DLD1 (cell line): ENCODE results near the gene P2RX1.

Experiments
- in situ Hi-C: cut with HindIII; loops from 2 replicates; pipeline ENCODE4 v1.10.0; 2017; ENCODE audit warnings: low sequenced_read_pairs

The P2RX1 gene

GRCh38 chr17:3925684-3926485 is 9.6 kb upstream of the P2RX1 start:
- in situ Hi-C loops: no loop called here

- in situ Hi-C loops: no loop called here
Measured at GRCh38 chr17:3924512-3925350, 8.5 kb upstream of the P2RX1 start.

GRCh38 chr17:3923466-3924190 is 7.4 kb upstream of the P2RX1 start:
- in situ Hi-C loops: no loop called here

GRCh38 chr17:3922765-3923164 is 6.5 kb upstream of the P2RX1 start:
- in situ Hi-C loops: no loop called here

GRCh38 chr17:3921502-3922319 is 5.4 kb upstream of the P2RX1 start:
- in situ Hi-C loops: no loop called here

- in situ Hi-C loops: no loop called here
Measured at GRCh38 chr17:3921006-3921405, 4.7 kb upstream of the P2RX1 start.

- in situ Hi-C loops: no loop called here
Measured at GRCh38 chr17:3919123-3919624, 2.9 kb upstream of the P2RX1 start.

- in situ Hi-C loops: no loop called here
Measured at GRCh38 chr17:3918372-3919122, 2.3 kb upstream of the P2RX1 start.

GRCh38 chr17:3917391-3917931 is 1.2 kb upstream of the P2RX1 start:
- in situ Hi-C loops: no loop called here

- in situ Hi-C loops: no loop called here
Measured at GRCh38 chr17:3916825-3917224, 560 bp upstream of the P2RX1 start.

GRCh38 chr17:3915581-3915994 is 677 bp downstream of the P2RX1 start:
- in situ Hi-C loops: no loop called here

GRCh38 chr17:3914312-3914670 is 2.0 kb downstream of the P2RX1 start:
- in situ Hi-C loops: no loop called here

- in situ Hi-C loops: no loop called here
Measured at GRCh38 chr17:3913531-3914311, 2.5 kb downstream of the P2RX1 start.

- in situ Hi-C loops: no loop called here
Measured at GRCh38 chr17:3912827-3913226, 3.4 kb downstream of the P2RX1 start.

GRCh38 chr17:3911271-3912053 is 4.8 kb downstream of the P2RX1 start:
- in situ Hi-C loops: no loop called here

- in situ Hi-C loops: no loop called here
Measured at GRCh38 chr17:3910420-3911270, 5.6 kb downstream of the P2RX1 start.

- in situ Hi-C loops: no loop called here
Measured at GRCh38 chr17:3909257-3909656, 7.0 kb downstream of the P2RX1 start.
